GM21423 (cell line): Measurements from ENCODE around the gene TAGLN3.

Experiments
- ATAC-seq: cut with Tn5 transposase; IDR thresholded peaks from one replicate; pipeline ENCODE4 v1.9.1; 2021; ENCODE audit warnings: mild to moderate bottlenecking, moderate library complexity; ENCODE audit not compliant: unreplicated experiment

TAGLN3 gene

GRCh38 chr3:111976254-111976653 lies 22.5 kb upstream of the TAGLN3 start:
- no peak for ATAC-seq

- ATAC-seq = peak; percentile 94
Observed at GRCh38 chr3:111978583-111979433, 19.9 kb upstream of the TAGLN3 start, which contains the start of gene ABHD10. ABHD10 (plus strand) TSS chr3:111979026; CDS start chr3:111979062, 36 bp downstream.

- ATAC-seq = peak; percentile 35
Observed at GRCh38 chr3:111979434-111980038, 19.2 kb upstream of the TAGLN3 start.

GRCh38 chr3:111980716-111981456 lies 17.8 kb upstream of the TAGLN3 start:
- ATAC-seq = no peak

GRCh38 chr3:111981457-111981763 lies 17.3 kb upstream of the TAGLN3 start:
- ATAC-seq = no peak

GRCh38 chr3:111984636-111985298 lies 14.0 kb upstream of the TAGLN3 start:
- no peak for ATAC-seq

- no peak for ATAC-seq
Observed at GRCh38 chr3:111986800-111987199, 11.9 kb upstream of the TAGLN3 start.

- ATAC-seq = peak; percentile 81
Observed at GRCh38 chr3:111989061-111989678, 9.6 kb upstream of the TAGLN3 start.

GRCh38 chr3:111993038-111993437 lies 5.7 kb upstream of the TAGLN3 start:
- no peak for ATAC-seq

GRCh38 chr3:111999484-112000324 lies 982 bp downstream of the TAGLN3 start:
- no peak for ATAC-seq

- ATAC-seq = no peak
Observed at GRCh38 chr3:112000367-112000771, 1.6 kb downstream of the TAGLN3 start.

GRCh38 chr3:112000966-112001365 lies 2.2 kb downstream of the TAGLN3 start:
- ATAC-seq = no peak

- ATAC-seq = no peak
Observed at GRCh38 chr3:112001526-112001925, 2.8 kb downstream of the TAGLN3 start.

GRCh38 chr3:112002096-112002971 lies 3.6 kb downstream of the TAGLN3 start:
- ATAC-seq = no peak

- ATAC-seq = no peak
Observed at GRCh38 chr3:112003321-112004080, 4.8 kb downstream of the TAGLN3 start.

- ATAC-seq = no peak
Observed at GRCh38 chr3:112004187-112004586, 5.5 kb downstream of the TAGLN3 start.

- no peak for ATAC-seq
Observed at GRCh38 chr3:112004669-112005068, 5.9 kb downstream of the TAGLN3 start.

GRCh38 chr3:112005091-112005672 lies 6.5 kb downstream of the TAGLN3 start:
- no peak for ATAC-seq
